KMS-11 (cell line): ENCODE measurements around the gene VCP.

Experiments
- H2AFZ ChIP-seq: fragments of 200-600 bp; sonication (generic); 2 replicates; pipeline ENCODE4 v1.6.1; 2016; ENCODE audit warnings: antibody characterized with exemption, mixed run types, low read depth
- H3K27ac ChIP-seq: fragments of 200-600 bp; sonication (generic); 2 replicates; pipeline ENCODE4 v1.6.1; 2016; ENCODE audit warnings: mild to moderate bottlenecking, mixed run types
- H3K27me3 ChIP-seq: fragments of 200-600 bp; sonication (generic); 2 replicates; pipeline ENCODE4 v1.6.1; 2017; ENCODE audit warnings: mild to moderate bottlenecking, low read depth, mixed run types, moderate library complexity; ENCODE audit not compliant: insufficient read depth
- H3K36me3 ChIP-seq: fragments of 200-600 bp; sonication (generic); 2 replicates; pipeline ENCODE4 v1.6.1; 2017; ENCODE audit warnings: mild to moderate bottlenecking, mixed run types; ENCODE audit not compliant: insufficient read depth
- H3K4me1 ChIP-seq: fragments of 200-600 bp; sonication (generic); 2 replicates; pipeline ENCODE4 v1.6.1; 2016; ENCODE audit warnings: mild to moderate bottlenecking, low read depth, mixed run types; ENCODE audit not compliant: poor library complexity, severe bottlenecking
- H3K4me2 ChIP-seq: fragments of 200-600 bp; sonication (generic); 2 replicates; pipeline ENCODE4 v1.7.0; 2016; ENCODE audit warnings: mild to moderate bottlenecking, mixed run types
- H3K4me3 ChIP-seq: fragments of 200-600 bp; sonication (generic); IDR thresholded peaks from 2 replicates; pipeline ENCODE4 v1.6.1; 2017; ENCODE audit warnings: low read depth, low read length, mixed read lengths; ENCODE audit not compliant: insufficient read depth
- H3K79me2 ChIP-seq: fragments of 200-600 bp; sonication (generic); 2 replicates; pipeline ENCODE4 v1.6.1; 2016; ENCODE audit warnings: low read depth, mixed run types; ENCODE audit not compliant: insufficient read depth
- H3K9ac ChIP-seq: fragments of 200-600 bp; sonication (generic); 2 replicates; pipeline ENCODE4 v1.6.1; 2016; ENCODE audit warnings: mild to moderate bottlenecking, mixed run types
- H4K20me1 ChIP-seq: fragments of 200-600 bp; sonication (generic); 2 replicates; pipeline ENCODE4 v1.6.1; 2016; ENCODE audit warnings: mild to moderate bottlenecking, mixed run types; ENCODE audit not compliant: insufficient read depth
- CTCF ChIP-seq: fragments of 200-600 bp; sonication (generic); conservative IDR thresholded peaks from 2 replicates; pipeline ENCODE4 v1.6.1; 2017; ENCODE audit warnings: low read depth, mild to moderate bottlenecking, antibody characterized with exemption, low read length, moderate library complexity, mixed read lengths

VCP gene

GRCh38 chr9:35076848-35077247 is 4.4 kb upstream of the VCP start:
- Histone ChIP-seq H3K36me3 (no peaks in the 10 kb centered on the region; the same call in 1 of the 2 replicates), H2AFZ (no peak overlapping the region), H3K4me2 (no peak overlapping the region), H3K4me1 (peaks cover 12% of the 10 kb centered on the region), H4K20me1 (no peaks in the 10 kb centered on the region), H3K27ac (no peak overlapping the region), H3K4me3 (no peak overlapping the region), H3K9ac (no peak overlapping the region), H3K79me2 (peaks cover 29% of the 10 kb centered on the region; the same call in 1 of the 2 replicates), H3K27me3 (no peaks in the 10 kb centered on the region)
- no peak for TF ChIP-seq CTCF

- Histone ChIP-seq H3K27ac (no peak overlapping the region), H3K9ac (no peak overlapping the region), H4K20me1 (peaks cover 12% of the 10 kb centered on the region), H3K4me3 (no peak overlapping the region), H3K79me2 (peaks cover 43% of the 10 kb centered on the region), H3K36me3 (no peaks in the 10 kb centered on the region; the same call in 1 of the 2 replicates), H3K4me2 (no peak overlapping the region), H2AFZ (no peak overlapping the region), H3K27me3 (no peaks in the 10 kb centered on the region), H3K4me1 (peaks cover 16% of the 10 kb centered on the region)
- TF ChIP-seq CTCF = no peak
Observed at GRCh38 chr9:35075358-35075757, 2.9 kb upstream of the VCP start.

GRCh38 chr9:35074791-35075190 is 2.4 kb upstream of the VCP start:
- no peak for TF ChIP-seq CTCF
- Histone ChIP-seq H3K4me2 (no peak overlapping the region), H3K27me3 (no peaks in the 10 kb centered on the region), H3K79me2 (peaks cover 49% of the 10 kb centered on the region), H3K4me3 (no peak overlapping the region), H2AFZ (no peak overlapping the region), H3K9ac (no peak overlapping the region), H3K36me3 (no peaks in the 10 kb centered on the region; the same call in 1 of the 2 replicates), H4K20me1 (peaks cover 18% of the 10 kb centered on the region), H3K27ac (no peak overlapping the region), H3K4me1 (peaks cover 22% of the 10 kb centered on the region)

GRCh38 chr9:35074141-35074540 is 1.7 kb upstream of the VCP start:
- H3K79me2 ChIP-seq = peaks cover 53% of the 10 kb centered on the region
- peaks cover 22% of the 10 kb centered on the region for H4K20me1 ChIP-seq
- H2AFZ ChIP-seq = no peak overlapping the region
- no peak overlapping the region for H3K27ac ChIP-seq
- no peak overlapping the region for H3K4me2 ChIP-seq
- TF ChIP-seq CTCF = no peak
- H3K4me3 ChIP-seq = no peak overlapping the region
- H3K27me3 ChIP-seq = no peaks in the 10 kb centered on the region
- H3K4me1 ChIP-seq = peaks cover 28% of the 10 kb centered on the region
- H3K36me3 ChIP-seq = no peaks in the 10 kb centered on the region; the same call in 1 of the 2 replicates
- H3K9ac ChIP-seq = no peak overlapping the region

GRCh38 chr9:35073279-35073612 is 821 bp upstream of the VCP start:
- no peaks in the 10 kb centered on the region for H3K27me3 ChIP-seq
- no peak for TF ChIP-seq CTCF
- no peak overlapping the region for H3K9ac ChIP-seq
- H3K79me2 ChIP-seq = peaks cover 53% of the 10 kb centered on the region
- H3K4me1 ChIP-seq = peaks cover 33% of the 10 kb centered on the region
- H3K27ac ChIP-seq = peak overlapping the region; percentile 100; the same call in 1 of the 2 replicates
- no peak overlapping the region for H3K4me3 ChIP-seq
- no peak overlapping the region for H3K4me2 ChIP-seq
- peaks cover 4% of the 10 kb centered on the region; the same call in 1 of the 2 replicates for H3K36me3 ChIP-seq
- peaks cover 31% of the 10 kb centered on the region for H4K20me1 ChIP-seq
- no peak overlapping the region for H2AFZ ChIP-seq
